HG02840 (cell line): ENCODE measurements around the gene SPAG8.
A peak's percentile ranks its signal among the peaks of the same experiment; 100 is the strongest.

Experiments
- ATAC-seq: cut with Tn5 transposase; IDR thresholded peaks from one replicate; pipeline ENCODE4 v1.9.1; 2021; ENCODE audit warnings: mild to moderate bottlenecking, moderate library complexity, moderate number of reproducible peaks; ENCODE audit not compliant: unreplicated experiment, low FRiP score

Gene SPAG8, protein sequence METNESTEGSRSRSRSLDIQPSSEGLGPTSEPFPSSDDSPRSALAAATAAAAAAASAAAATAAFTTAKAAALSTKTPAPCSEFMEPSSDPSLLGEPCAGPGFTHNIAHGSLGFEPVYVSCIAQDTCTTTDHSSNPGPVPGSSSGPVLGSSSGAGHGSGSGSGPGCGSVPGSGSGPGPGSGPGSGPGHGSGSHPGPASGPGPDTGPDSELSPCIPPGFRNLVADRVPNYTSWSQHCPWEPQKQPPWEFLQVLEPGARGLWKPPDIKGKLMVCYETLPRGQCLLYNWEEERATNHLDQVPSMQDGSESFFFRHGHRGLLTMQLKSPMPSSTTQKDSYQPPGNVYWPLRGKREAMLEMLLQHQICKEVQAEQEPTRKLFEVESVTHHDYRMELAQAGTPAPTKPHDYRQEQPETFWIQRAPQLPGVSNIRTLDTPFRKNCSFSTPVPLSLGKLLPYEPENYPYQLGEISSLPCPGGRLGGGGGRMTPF

DNA sequence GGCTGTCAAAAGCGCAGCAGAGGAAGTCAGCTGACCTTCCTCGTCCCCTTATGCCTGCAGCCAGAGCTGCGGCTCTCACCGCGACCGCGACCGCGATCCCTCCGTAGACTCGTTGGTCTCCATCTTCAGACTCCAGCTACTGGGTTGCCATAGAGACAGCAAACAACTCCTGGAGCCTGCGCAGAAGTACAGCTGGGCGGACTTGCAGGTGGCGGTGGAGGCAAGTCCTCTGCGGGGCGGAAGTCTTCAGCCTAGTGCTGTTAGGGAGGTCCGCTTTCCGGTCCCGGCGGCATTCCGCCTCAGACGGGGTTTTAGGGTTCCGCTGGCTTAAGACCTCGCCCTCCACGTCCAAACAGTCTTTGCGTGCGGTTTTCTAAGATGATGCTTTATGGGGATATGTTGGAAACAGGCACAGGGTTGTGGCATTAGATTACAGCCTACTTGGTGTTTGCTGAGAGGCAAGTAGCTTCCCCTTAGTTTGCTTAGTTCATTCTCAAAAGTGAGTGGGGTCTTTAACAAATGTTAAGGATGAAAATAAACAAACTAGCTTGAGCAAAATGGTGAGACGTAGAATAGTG lies at the start of gene SPAG8:
SPAG8 (minus strand) TSS at position 238 of the 578 bp plus-strand sequence; CDS start at position 123, 115 bp downstream.
- peak; percentile 57 for ATAC-seq

DNA sequence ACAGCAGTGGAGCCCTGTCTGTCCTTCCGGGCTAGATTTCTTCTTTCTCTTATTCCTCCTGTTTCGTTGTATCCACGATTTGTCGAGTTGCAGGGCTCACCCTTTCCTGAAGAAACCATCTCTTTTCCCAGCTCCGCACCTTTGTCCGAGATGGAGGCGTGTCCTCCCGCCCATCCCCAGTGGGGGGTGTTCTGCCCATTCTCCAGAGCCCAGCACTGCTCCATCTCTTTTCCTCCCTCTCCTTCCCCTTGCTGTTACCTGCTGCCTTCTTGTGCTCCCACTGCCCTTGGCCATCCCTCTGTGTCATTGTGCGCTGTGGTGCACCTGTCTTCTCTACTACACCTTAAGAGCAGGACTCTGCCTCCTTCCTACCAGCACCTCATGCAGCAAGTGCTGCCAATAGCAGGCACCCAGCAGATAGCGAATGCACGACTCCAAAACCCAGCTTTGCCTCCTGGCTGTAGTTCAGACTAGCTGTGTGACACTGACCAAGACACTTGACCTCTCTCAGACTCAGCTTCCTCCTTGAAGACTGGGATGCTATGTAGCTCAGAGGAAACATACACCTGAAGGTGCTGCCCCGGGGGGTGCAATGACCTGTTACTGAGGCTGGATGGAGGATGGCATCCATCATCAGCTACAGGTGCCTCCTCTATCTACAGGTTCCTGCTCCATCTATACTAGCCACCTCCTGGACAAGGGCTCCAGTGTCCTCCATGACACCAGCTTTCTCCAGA lies 49.3 kb upstream of the SPAG8 start:
- no peak for ATAC-seq

DNA sequence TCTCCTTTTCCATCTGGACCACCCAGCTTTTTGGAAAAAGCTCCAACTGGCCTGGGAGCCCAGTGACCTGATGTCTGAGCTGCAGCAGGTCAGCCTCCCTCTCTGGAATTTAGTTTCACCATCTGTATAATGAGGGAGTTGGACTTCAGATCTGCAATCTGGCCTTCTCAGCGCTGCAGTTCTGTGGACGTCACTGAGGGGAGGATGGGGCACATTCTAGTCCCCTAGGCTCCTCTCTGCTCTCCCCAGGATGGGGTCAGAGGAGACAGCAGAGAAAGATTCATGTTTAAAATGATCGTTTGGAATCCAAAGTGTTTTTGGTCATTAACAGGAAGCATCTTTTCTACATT lies 47.9 kb upstream of the SPAG8 start:
- no peak for ATAC-seq

DNA sequence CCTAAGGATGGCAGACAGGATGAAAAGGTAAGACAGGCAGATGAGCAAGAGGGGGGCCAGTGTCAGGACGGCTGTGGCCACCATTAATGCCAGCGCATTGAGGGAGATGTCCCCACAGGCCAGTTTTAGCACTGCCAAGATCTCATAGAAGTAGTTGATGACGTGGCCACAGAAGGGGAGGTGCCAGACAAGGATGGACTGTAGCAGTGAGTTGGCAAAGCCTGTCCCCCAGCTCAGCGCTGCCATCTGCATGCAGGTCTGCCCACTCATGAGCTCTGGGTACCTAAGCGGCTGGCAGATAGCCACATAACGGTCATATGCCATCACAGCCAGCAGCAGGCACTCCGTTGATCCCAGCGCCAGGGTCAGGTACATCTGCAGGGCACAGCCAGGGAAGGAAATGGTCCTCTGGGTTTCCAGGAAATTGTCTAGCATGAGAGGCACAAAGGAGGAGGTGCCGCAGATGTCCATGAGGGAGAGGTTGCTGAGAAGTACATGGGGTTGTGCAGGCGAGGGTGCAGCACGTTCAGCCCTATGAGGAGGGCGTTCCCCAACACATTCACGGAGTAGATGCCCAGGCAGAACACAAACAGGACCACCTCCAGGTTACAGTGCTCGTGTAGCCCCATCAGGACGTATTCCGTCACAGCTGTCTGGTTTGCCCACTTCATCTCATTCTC lies 47.4 kb upstream of the SPAG8 start:
- ATAC-seq: no peak

DNA sequence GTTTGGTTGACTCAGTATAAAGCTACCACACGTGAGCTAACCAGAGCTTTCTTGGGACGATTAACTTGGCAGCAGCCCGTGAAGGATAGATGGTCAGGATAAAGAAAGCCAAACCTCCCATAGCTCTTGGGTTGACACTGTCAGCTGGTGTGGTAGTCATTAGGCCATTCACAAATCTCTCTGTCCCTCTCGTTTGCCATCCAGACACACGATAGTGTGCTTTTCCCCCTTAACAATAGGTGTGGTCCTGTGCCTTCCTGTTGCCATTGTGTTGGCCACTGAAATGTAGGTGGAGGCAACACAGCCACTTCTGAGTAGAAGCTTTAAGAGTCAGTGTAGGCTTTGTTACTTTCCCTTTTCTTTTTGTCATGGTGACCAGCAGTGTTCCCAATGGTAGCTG lies 46.4 kb upstream of the SPAG8 start:
- ATAC-seq: no peak

GRCh38 chr9:35856882-35857281 lies 44.8 kb upstream of the SPAG8 start:
- no peak for ATAC-seq

DNA sequence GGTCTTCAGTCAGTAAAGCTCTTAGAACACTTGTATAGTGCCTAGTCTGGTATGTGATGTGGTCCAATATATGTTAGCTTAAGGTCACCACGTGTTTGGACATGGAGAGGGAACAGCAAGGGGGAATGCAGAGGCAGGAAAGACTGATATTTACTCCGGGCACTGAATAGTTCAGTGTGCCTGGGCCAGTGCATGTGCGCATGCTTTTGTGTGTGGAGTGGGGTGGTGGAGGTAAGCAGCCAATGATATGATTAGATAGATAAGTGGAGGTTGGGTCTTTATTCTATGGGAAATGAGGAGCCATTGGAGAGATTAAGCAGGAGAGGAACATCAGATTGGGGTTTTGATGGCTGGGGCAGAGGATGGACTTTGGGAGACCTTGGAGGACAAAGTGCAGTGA lies 44.1 kb upstream of the SPAG8 start:
- ATAC-seq: no peak

GRCh38 chr9:35854091-35854762 lies 42.2 kb upstream of the SPAG8 start:
- ATAC-seq: no peak

GRCh38 chr9:35852876-35853865 lies 41.1 kb upstream of the SPAG8 start:
- ATAC-seq: no peak

GRCh38 chr9:35852267-35852815 lies 40.3 kb upstream of the SPAG8 start:
- no peak for ATAC-seq

DNA sequence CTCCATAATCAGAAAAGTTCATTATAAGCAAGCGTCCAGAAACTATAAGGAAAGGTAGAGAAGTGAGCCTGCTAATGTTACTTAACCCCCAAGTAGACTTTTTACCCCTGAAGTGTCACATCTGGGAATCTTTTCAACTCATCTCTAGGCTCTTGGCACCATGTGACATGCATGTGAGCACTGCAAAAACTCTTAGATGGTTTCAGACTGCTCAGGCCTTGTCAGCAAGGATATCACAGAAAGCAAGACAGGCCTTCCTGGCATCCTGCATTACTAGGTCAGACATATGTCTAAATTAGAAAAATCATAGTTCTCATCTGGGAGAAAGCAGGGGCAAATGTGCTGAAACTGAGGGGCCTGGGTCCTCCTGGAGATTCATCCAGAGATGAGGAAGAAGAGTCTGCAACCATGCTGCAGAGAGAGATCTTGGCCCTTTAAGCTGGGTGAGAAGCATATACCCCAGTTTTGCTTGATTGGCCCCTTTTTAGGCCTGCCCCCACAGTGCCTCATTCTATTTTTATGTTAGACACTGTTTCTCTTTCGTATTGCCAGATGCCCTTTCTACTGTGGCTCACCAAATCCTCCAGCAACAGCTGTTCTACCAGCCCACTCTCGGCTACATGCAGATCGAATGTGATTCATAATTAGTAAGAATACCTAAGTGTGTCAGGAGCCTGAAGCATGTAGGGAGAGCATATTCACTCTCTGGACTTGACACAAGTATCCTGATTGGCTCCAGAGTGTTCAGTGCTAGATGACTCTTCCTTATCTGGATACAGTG lies 35.9 kb upstream of the SPAG8 start:
- peak; percentile 93 for ATAC-seq

GRCh38 chr9:35845824-35846771 lies 34.0 kb upstream of the SPAG8 start:
- no peak for ATAC-seq

DNA sequence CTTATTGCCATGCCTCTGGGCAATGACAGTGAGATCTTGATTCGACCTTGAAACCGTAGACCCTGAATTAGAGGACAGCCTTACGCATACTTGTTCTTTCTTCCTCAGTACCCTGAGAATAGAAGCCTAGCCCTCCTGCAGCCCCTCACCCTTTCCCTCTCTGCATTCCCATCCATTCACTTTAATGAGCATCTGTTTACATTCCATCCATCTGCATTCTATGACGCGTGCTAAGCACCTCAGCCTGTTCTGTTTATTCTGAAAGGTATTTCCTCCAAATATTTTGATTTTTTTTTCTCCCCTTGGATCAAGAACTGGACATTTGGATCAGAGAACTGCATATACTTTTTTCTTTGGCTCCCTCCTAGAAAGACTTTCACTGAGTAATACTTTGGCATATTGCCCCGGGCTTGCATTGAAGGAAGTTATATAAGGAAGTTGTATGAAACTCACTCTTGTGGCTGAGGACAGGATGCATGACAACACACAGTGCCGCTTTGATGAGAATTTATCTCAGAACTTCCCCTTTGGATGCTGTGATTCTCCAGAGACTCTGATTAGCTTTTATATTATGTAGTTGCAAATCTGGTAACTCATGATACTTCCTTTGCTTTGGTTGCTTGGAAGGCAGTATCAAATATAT lies 32.7 kb upstream of the SPAG8 start:
- no peak for ATAC-seq

GRCh38 chr9:35842795-35843194 lies 30.7 kb upstream of the SPAG8 start:
- peak; percentile 75 for ATAC-seq

- ATAC-seq: no peak
These were observed 30.1 kb upstream of the SPAG8 start for GRCh38 chr9:35842020-35842745.

- no peak for ATAC-seq
These were observed 29.5 kb upstream of the SPAG8 start for GRCh38 chr9:35841645-35841900.
